ENCODE measurements around the gene CBX5.
"Not testable (repeated sequence)": the region's sequence is repeated elsewhere in the genome, so short reads cannot be mapped to it uniquely, and the experiment has no call there.

Gene CBX5

DNA sequence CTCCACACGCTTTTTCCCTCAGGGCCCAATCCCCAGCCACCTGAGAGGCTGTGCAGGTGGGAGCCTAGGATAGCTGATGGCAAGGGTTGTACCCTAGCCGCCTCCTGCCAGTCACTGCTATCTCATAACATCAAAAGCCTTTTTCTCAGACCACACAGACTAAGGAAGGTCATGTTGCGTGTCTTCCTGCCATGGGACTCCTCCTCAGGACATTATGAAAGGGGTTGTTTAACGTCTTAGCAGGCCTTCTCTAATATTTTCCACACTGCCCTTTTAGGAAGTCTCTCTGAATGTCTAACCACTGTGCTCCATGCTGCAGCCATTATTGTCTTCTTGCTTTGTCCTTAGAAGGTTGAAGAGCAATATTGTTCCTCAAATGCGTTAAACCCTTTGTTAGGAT, 83.5 kb downstream of the CBX5 start:
- no peak for DNase-seq

DNA sequence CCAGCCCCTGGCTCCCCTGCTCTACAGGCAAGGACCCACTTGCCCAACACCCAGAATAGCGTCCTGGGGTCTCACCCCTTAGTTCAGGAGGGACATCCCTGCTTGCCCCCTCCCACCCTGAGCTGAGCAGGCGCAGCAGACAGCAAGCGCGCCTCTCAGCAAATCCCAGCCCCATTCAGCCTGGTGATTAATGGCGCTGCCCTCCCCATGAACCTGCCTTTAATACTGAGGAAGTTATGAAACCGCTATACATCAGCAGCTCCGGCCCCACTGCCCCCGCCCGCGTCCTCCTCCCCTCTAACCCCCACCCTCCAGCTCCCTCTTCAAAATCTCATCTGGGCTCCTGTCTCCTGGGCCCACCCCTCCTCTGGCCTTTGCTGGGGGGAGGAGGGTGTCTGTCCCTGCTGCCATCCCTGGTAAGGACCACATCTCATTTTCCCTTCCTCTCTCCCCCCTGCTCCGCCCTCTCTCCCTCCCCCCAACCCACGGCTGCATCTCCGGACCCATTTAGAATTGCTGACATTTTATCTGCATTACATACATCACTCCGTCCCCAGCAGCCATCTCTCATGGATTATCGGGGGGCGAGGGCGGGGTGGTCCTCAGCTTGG, 84.1 kb downstream of the CBX5 start:
- no peak for DNase-seq

DNA sequence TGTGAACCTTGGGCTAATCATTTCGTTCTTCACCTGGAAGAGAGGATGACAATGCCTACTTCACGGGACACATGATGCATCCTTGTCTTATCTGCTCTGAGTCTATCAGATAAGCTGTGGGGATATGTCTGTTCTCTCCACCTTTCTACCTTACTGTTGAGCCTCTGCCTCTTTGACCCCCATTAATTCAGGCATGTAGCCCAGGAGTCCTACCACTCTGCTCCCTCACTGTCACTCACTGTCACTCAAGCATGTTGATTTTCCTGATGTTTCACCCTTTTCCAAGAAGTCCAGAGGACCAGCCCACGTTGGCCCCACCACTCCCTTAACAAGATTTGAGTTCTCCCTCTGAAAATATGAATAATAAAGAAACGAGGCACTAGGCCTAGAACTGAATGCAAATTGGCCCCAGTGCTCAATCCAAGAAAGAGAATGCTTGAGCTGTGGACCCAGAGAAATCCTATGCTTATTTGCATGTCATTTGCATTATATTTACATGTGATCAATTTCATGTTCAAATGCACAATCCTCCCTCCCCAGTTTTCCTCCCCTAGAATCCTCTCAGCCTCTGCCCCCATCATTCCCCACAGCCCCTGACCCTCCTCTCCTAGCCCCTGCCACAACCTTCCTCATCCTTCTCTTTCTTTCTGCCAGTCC, 84.7 kb downstream of the CBX5 start:
- no peak for DNase-seq

DNA sequence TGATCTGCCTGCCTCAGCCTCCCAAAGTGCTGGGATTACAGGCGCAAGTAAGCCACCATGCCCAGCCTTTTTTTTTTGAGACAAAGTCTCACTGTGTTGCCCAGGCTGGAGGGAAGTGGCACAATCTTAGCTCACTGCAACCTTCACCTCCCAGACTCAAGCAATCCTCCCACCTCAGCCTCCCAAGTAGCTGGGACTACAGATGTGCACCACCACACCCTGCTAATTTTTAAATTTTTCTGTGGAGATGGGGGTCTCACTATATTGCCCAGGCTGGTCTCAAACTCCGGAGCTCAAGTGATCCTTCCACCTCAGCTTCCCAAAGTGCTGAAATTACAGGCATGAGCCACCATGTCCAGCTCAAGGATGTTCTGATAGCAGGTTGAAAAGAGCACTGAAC, 85.3 kb downstream of the CBX5 start:
- DNase-seq: not testable (repeated sequence)

DNA sequence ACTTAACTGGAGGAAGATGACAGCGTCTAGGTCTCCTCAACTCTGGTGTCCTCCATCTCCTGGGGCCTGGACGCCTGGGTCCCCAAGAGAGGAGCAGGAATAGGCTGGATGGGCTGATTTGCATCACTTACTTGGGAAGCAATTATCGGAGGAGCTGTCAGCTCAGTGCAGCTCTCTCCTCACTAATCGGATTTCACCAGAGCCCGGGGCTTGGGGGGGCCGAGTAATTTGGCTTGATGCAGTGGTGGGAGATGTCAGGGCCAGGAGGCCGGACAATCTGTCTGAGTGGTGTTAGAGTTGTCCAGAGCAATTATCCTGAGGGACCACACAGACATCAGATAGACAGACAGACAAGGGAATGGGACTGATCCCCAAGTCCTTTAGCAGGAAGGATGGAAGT, 86.5 kb downstream of the CBX5 start:
- DNase-seq: no peak

DNA sequence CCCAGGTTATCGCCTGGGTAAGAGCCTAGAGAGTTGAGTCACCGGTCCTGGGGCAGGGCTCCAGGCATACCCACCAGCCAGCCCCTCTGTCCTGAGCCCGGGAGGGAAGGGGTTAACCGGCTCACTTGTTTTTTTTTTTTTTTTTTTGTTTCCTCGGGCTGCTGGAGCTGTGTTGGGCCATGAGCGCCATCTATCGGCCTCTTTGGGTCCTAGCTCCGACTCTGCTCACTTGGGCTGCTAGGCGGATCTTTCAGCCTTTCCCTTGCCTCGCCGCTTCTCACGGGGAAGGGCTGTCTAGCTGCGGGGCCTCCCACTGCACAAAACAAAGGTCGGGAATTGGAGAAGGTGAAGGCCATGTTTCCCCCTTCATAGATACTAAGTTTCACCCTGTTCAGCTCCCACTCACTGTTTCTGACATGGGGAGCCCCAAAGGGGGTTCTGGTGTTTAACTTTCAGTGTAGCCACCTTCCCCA, 88.3 kb downstream of the CBX5 start:
- DNase-seq: peak; percentile 93

DNA sequence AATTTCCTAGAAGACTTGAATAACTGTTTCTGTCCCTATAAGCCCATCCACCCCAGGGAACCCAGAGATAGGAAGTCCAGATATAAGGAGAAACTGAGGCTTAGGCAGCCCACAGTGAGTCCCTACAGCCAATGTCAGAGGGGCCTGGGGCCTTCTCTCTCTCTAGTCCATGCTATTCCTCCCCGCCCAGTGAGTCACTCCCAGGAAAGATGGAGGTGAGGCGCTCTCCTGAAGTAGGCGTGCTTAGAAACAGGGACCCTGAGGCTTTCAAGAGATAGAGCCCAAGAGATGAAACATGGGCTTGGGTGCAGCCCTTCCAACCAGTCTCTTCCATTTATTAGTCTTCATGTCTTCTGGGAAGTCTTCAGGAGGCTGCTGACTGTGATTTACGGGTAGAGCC, 88.8 kb downstream of the CBX5 start:
- no peak for DNase-seq

DNA sequence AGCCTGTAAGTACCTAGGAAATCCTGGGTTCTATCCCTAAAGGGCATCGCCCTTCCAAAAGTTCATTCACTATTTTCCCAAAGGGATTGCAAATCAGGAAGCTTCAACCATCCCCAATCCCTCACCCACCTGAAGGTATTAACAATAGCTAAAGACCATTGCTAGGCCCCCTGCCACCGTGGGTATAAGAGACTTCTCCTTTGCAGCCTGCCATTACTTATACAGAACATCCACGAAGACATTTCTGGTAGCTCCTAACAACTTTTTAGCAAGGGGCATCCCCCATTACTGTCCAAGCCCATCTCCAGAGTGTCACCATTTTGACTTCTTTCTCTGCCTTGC, 90.8 kb downstream of the CBX5 start:
- DNase-seq: no peak

DNA sequence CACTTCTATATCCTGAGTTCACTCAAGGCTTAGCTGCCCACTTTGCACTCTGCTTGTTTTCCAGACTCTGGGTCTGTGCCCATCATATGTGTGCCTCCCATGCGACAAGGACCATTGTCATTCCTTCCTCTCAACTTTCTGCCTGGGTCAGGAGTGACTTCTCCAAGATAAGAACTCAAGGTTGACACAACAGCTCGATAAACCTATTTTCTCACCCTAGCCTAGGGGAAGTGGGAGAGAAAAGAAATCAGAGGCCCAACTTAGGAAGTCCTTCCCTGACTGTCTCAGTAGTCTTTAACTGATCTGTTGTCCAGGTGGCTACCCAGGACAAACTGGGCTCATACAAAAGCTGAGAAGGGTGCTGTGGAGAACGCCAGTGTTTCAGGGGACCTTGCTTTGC, 92.8 kb downstream of the CBX5 start:
- DNase-seq: no peak

DNA sequence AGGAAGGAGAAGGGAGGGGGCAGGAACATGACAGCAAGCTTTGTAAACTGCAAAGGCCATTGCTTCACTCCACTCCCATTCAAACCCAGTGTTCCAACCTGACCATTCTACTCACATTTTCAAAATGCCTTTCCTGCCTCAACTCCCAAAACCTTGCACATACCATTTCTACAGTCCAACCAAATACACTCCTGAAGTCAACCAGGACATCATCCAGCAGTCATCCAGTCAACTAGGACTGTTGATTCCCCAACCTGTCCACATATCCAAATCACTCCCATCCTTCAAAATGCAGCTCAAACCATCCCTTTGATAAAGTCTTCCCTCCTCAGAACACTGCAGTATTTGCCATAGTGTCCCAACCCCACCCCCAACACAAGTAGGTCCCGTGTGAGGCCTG, 94.0 kb downstream of the CBX5 start:
- no peak for DNase-seq

DNA sequence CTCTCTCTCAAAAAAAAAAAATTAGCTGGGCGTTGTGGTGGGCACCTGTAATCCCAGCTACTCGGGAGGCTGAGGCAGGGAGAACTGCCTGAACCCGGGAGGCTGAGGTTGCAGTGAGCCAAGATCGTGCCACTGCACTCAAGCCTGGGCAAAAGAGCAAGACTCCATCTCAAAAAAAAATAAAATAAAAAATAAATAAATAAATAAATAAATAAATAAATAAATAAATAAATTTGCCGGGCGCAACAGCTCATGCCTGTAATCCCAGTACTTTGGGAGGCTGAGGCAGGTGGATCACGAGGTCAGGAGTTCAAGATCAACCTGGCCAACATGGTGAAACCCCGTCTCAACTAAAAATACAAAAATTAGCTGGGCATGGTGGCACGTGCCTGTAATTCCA, 94.6 kb downstream of the CBX5 start:
- DNase-seq: not testable (repeated sequence)

DNA sequence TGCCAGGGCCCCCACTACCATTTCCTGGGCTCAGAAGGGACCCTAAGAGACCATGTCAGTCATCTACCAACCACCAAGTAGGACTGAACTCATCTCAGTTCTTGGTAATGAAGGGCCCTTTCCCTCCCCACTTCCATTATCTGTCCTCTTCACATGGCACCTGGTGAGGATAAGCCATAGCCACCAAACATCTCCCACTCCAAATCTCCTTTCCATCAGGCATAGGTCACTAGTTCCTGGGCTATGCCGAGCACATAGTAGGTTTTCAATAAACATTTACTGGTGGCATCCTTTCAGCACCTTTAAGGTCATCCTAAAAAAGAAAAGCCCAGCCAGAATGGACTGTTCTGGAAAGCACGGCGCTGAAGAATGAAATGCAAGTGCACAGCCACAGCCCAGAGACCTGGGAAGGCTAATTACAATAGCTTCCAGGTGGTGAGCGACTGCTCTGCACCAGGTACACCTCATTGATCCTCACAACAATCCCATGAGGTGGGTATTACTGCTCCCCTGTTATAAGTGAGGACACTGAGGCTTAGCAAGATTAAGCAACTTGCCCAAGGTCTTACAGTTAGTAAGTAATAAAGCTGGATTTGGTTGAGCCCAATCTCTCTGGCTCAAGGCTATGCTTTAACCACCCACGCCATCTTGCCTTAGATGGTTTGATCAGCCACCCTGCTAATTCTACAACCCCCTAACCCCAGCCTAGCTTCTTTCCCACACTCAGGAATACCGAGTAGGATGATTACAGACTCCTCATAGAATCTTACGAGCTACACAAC, 95.7 kb downstream of the CBX5 start:
- no peak for DNase-seq

DNA sequence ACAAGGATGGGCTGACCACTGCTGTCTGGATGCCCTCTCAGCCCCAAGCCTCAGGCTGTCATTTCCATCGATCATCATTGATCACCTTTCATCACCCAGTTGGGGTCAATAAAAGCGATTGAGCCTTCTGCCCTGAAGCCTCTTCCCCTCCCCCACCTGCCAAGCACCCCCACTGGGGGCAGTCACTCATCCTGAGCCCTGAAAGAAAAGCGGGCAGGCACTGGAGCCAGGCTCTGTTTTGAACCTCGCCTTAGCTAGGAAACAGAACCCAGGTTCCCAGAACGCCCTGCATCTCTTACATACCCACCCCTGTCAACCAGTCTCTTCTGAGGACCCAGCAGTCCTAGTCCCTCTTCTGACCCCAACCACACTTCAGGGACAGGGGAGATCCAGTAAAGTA, 96.9 kb downstream of the CBX5 start:
- DNase-seq: no peak

DNA sequence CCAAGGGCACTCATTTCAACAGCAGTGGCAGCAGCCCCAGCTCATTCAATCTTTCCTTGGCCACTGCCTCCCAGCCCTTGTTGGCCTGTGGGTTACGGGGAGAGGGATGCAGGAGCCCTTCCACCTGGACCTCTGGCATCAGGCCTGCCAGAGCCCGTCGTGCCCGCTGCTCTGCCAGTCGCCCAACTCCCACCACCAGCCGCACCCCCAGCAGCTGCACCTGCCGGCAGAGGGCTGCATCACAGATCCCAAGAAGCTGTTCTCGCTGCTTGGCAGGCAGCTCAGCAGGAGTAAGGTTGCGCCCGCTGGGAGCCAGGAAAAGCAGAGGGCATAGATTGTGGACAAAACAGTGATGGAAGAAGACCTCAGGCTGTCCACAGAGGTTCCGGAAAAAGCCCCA, 97.8 kb downstream of the CBX5 start:
- no peak for DNase-seq

Data from retina (tissue), 1 donor.